HG03066 (cell line): ENCODE results near the gene MPZL1.

Experiments used
- ATAC-seq: cut with Tn5 transposase; IDR thresholded peaks from one replicate; pipeline ENCODE4 v1.9.1; 2021; ENCODE audit warnings: low read depth; ENCODE audit not compliant: unreplicated experiment

Gene MPZL1

GRCh38 chr1:167773516-167773915 is 51.7 kb downstream of the MPZL1 start:
- no peak for ATAC-seq

GRCh38 chr1:167774710-167775109 is 52.9 kb downstream of the MPZL1 start:
- no peak for ATAC-seq

- ATAC-seq = no peak
Observed at GRCh38 chr1:167775178-167775577, 53.4 kb downstream of the MPZL1 start.

GRCh38 chr1:167776151-167776550 is 54.4 kb downstream of the MPZL1 start:
- ATAC-seq = no peak

GRCh38 chr1:167776616-167777268 is 55.0 kb downstream of the MPZL1 start:
- ATAC-seq = no peak

- no peak for ATAC-seq
Observed at GRCh38 chr1:167777269-167777650, 55.5 kb downstream of the MPZL1 start.

- ATAC-seq = no peak
Observed at GRCh38 chr1:167781558-167781957, 59.8 kb downstream of the MPZL1 start.

- no peak for ATAC-seq
Observed at GRCh38 chr1:167782946-167783345, 61.2 kb downstream of the MPZL1 start.

GRCh38 chr1:167784876-167785550 is 63.2 kb downstream of the MPZL1 start:
- ATAC-seq = no peak

- ATAC-seq = no peak
Observed at GRCh38 chr1:167786502-167786901, 64.7 kb downstream of the MPZL1 start.

- ATAC-seq = no peak
Observed at GRCh38 chr1:167789501-167789900, 67.7 kb downstream of the MPZL1 start.

GRCh38 chr1:167790117-167790516 is 68.3 kb downstream of the MPZL1 start:
- no peak for ATAC-seq

- ATAC-seq = no peak
Observed at GRCh38 chr1:167791281-167792187, 69.8 kb downstream of the MPZL1 start.

- ATAC-seq = no peak
Observed at GRCh38 chr1:167792188-167792565, 70.4 kb downstream of the MPZL1 start.

- no peak for ATAC-seq
Observed at GRCh38 chr1:167794043-167794442, 72.3 kb downstream of the MPZL1 start.

GRCh38 chr1:167795810-167796740 is 74.3 kb downstream of the MPZL1 start:
- no peak for ATAC-seq

GRCh38 chr1:167797015-167797414 is 75.2 kb downstream of the MPZL1 start:
- no peak for ATAC-seq

GRCh38 chr1:167798952-167799351 is 77.2 kb downstream of the MPZL1 start:
- ATAC-seq = no peak

GRCh38 chr1:167799747-167800146 is 78.0 kb downstream of the MPZL1 start:
- ATAC-seq = no peak

GRCh38 chr1:167800251-167800650 is 78.5 kb downstream of the MPZL1 start:
- ATAC-seq = no peak
